ENCODE results near the gene ANGPTL4.
A peak's percentile ranks its signal among the peaks of the same experiment; 100 is the strongest.
"Not testable (repeated sequence)": the region's sequence is repeated elsewhere in the genome, so short reads cannot be mapped to it uniquely, and the experiment has no call there.

The ANGPTL4 gene

DNA sequence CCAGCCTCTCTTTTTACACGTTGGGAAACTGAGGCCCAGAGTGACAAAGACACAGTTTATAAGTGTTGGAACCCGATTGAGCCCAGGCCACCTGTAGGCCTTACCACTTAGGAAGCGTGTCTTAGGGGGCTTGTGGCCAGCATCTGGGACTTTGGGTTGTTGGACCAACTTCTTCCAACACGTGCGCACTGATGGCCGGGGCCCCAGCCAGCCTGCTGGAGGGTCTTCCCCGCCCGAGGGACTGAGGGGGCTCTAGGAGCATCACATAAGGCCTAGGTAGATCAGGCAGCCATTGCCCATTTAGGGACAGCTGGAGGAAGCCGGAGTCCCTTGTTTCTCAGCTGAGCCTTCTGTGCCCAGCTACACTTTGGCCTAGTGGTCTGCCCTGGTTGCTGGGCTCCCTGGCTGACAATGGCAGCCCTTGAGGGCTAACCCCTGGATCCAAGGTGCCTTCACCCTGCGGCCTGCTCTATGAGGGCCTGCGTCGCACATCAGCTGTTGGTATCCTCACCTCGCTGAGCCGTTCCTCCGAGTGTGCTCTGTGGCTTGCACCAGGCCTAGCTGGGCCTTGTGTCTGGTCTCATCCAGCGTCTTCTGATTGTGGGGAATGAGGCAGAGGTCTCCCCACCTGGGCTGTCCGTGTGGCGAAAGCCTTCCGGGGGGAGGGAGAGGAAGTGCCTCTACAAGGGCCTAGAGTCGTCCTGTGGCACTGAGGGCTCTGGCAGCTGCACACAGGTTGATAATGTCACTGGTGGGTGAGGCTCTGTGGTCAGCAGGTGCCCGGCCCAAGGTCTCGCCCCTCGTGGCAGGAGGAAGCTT, 27.5 kb downstream of the ANGPTL4 start:
- no peak for DNase-seq

DNA sequence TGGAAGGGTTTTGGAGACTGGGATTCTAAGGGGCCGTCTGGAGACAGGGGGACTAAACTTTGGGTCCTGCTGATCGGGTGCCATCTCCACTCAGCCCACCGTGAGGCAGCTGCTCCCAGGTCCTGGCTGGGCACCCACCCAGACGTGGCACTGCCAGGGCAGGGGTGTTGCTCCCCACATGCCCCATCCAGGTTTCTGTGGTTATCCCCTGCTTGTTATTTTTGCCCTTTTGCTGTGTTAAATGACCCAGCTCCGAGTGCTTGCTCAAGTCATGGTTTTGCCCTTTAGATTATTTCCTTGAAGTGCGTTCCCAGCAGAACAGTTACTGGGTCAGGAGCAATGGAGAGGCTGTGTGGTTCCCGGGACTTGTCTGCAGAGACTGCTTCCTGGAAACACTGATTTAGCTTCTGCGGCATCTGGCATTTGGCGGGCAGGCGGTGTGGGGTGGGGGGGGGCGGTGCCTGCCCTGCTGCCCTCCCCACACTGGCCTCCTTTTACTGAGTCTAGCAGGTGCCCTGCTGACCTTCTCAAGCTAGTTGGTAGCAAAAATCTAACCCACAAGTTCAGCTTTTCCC, 28.1 kb downstream of the ANGPTL4 start:
- no peak for DNase-seq

DNA sequence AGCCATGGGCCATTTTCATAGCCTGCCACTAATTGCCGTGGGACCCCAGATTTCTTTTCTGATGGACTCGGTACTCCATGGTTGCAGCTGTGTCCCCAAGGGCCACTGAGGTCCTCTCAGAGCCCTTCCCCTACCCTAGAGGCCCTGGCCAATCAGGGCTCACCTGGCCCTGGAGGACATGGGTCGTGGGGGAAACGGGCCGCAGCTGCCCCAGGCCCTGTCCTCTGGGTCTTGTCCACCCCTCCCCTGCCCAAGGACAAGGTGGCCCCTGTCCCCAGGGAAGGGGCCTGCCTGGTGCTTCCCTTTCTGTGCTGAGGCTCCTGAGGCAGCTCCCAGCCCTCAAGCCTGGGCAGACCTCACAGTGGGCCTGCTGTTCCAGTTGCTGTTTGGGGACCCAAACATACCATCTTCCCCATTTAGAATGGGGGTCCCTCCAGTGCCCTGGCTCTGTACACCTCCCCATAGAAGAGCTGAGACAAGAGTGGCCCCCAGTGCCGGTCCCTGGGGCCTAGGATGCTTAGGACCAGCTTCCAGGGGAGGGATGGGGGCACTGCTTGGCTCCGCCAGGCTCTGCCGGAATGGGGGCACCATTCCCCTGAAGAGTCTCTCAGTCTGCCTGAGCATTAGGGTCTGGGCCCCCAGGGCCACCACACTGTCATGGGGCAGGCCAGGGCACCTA, 29.4 kb downstream of the ANGPTL4 start:
- no peak for DNase-seq

DNA sequence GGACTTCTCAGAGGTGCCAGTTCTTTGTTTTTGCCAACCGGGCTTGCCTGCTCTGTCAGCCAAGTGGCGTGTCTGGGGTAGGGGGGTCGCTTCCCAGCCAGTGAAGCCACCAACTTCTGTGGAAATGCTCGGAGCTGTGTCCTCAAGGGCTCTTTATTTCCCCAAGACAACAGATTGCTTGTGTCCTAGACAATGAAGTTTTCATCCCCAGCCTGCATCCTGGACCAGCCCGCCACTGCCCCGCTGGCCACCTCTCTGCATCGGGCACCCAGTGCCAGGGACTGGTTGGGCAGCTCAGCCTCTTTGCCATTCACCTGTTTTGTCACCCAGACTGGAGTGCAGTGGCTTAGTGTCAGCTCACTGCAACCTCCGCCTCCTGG, 29.9 kb downstream of the ANGPTL4 start:
- DNase-seq = no peak

DNA sequence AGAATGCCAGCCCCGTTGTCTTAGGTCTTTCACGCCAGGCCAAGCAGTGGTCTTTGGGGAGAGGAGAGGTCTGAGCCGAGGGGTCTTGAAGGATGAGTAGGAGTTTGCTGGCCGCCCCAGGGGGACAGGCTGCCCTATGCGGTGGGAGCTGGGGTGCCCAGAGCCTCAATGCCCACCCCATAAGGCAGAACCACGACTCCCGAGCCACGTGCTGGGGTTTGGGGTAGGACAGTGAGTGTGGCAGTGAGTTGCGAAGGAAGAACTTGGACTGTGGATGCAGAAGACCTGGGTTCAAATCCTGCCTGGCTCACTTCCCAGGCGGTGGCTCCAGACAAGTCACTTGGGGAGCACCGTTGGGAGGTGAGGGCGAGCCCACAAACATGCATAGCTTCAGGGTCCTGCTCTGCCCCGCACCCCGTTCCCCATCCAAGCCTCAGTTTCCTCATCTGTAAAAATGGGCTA, 31.7 kb downstream of the ANGPTL4 start:
- no peak for DNase-seq

DNA sequence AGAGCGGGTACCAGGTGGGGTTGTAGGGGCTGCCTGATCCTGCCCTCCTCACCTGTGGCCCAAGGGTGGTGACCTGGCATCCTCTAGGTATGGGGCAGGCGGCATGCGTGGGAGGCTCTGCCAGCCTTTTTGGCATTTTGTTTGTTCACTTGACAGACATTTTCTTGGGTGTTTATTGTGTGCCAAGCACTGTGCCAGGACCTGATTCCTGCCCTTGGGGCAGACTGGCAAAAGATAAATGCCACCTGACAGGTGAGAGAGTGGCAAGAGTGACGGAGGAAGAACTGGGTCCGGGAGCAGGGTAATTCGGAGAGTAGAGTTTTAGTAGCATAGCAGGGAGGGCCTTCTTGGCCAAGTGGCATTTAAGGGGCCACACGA, 32.2 kb downstream of the ANGPTL4 start:
- no peak for DNase-seq

DNA sequence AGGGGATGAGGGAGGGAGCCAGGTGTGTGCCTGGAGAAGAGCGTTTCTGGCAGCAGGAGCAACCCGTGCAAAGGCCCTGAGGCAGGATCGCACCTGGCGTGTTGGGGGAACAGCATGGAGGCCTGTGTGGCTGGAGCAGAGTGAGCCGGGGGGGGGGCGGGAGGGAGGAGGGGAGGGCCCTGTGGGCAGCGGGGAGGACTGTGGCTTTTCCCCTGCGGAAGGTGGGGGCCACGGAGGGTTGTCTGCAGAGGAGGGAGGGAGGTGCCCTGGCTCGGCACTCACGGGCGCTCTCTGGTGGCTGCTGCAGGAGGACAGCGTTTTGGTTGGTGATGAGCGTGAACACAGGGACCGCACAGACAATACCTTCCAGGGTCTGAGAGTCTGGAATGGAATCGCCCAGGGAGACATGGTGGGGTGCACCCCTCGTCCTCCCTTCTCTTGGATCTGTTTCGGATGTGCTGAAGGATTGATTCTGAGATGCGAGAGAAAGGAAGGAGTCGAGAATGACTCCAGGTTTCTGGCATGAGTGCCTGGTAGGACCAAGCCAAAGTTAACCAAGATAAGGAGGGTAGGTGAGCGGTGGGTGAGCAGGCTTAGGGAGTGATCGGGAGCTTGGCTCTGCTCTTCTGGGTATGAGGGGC, 32.7 kb downstream of the ANGPTL4 start:
- peak; percentile 88 for DNase-seq

DNA sequence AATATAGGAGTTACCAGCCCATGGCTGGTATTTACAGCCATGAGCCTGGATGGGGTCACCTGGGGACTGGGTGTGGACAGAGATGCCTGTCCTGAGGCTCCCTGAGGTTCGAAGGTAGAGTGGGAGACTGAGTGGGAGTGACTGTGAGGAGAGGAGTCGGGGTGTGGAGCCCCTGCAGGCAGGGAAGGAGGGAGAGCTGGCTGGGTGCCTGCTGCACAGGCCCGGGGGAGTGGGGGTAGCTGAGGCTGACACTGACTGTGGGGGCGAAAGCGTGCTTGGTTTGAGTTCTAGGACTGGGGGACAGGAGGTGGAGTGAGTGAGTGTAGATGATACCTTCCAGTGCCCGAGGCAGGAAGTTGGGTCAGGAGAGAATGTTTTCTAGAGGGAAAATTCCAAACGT, 33.3 kb downstream of the ANGPTL4 start:
- DNase-seq = no peak

DNA sequence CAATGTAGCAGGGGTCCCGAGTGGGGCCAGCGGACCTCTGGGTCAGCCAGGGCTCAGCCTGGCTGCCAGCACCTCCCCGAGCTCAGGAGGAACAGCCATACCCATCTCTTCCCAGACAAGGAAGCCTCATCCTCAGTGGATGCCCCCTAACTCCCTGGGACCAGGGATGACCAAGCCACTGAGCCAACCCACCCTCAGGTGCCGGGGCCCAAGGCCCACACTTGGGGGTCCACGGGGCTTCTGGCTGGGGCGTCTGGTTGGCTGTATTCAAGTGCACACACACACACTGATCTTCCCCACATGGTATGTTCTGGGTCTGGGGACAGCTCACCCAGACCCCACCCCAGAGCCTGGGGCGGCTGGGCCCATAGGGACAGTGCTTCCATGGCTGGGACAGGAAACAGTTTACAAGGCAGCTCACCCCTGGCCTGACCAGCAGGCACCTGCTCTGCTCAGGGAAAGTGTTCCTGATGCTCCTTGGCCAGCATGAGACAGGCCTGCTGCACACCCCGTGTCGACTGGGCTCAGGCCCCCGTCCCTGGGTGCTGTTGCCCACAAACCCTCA, 33.9 kb downstream of the ANGPTL4 start:
- DNase-seq = no peak

DNA sequence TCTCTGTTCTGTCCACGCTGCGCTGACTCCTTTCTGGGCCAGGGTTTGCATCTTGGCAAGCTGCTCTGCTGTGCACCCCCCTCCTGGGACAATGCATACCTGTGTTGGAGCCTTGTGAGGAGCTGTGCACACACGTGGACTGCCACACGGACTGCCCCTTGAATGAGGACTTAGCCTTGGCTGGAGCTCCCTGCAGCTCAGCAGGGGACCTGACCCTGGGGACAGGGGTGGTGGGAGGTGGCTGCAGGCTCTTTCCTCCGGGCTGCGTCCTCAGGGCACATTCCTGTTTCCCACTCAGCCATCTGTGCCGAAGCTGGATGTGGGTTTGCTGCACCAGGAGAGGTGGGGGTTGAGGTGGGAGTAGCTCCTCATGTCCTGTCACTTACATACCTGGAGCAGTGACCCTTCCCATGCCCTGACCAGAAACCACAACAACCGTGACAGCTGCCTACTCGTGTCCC, 34.4 kb downstream of the ANGPTL4 start:
- DNase-seq = no peak

DNA sequence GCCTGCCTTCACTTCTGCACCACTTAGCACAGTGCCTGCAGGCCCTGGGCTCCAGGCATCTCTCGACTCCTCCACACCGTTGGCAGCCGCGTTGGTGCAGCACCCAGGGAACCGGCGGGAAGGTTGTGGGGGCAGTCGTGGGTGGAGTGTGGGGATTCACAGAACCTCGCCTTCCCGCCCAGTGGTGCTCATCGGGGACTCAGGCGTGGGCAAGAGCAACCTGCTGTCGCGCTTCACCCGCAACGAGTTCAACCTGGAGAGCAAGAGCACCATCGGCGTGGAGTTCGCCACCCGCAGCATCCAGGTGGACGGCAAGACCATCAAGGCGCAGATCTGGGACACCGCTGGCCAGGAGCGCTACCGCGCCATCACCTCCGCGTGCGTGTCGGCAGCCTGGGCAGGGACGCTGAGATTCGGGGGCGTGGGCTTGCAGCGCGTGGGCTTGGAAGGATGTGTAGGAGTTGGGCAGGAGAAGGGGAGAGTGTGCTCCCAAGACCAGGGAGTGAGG, 35.8 kb downstream of the ANGPTL4 start:
- no peak for DNase-seq

DNA sequence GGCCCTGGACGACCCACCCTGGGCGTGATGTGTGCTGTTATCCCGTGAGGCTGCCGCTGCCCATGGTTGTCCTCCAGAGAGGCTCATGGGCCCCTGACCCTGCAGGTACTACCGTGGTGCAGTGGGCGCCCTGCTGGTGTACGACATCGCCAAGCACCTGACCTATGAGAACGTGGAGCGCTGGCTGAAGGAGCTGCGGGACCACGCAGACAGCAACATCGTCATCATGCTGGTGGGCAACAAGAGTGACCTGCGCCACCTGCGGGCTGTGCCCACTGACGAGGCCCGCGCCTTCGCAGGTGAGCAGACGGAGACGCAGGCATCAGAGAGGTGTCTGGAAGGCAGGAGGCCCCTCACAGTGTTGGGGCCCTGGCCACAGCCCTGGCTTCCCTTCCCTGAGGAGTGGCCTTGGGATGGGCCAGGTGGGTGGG, 38.0 kb downstream of the ANGPTL4 start:
- no peak for DNase-seq

DNA sequence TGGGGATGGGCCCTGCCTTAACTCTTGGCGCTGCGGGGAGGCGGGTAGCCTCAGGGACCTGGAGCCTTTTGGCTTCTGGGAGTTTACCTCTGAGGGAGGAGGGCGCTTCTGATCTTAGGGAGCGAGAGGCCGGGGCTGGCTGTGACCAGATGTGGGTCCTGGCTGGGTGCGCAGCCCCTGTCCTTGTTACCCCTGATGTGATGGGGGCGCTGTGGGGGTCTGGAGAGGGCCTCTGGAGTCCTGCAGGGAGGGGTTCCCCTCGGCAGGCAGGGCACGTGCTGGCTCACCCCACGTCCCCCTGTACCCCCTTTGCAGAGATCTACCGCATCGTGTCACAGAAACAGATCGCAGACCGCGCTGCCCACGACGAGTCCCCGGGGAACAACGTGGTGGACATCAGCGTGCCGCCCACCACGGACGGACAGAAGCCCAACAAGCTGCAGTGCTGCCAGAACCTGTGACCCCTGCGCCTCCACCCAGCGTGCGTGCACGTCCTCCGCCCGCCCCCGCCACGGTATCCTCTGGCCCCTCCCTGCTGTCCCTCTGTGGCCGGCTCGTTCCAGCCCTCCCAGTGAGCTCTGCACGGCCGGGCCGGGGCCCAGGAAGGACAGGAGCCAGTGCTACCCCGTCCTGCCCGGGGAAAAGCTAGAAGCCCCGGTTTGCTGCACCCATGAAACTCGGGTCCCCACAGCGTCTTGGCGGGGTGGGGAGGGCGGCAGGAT, 39.3 kb downstream of the ANGPTL4 start:
- no peak for DNase-seq

DNA sequence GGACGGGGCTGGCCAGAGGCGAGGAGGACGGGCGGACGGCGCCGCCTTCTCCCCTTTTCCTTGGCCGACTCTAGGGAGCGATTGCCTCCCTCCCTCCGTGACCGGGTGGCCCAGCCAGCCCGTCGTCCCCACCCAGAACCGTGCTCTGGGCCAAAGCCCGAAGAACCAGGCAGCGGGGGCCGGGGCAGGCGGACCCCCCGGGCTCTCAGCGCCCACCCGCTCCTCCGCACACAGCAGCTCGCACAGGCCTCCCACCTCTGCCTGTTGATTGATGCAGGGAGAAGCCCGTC, 39.8 kb downstream of the ANGPTL4 start:
- no peak for DNase-seq

DNA sequence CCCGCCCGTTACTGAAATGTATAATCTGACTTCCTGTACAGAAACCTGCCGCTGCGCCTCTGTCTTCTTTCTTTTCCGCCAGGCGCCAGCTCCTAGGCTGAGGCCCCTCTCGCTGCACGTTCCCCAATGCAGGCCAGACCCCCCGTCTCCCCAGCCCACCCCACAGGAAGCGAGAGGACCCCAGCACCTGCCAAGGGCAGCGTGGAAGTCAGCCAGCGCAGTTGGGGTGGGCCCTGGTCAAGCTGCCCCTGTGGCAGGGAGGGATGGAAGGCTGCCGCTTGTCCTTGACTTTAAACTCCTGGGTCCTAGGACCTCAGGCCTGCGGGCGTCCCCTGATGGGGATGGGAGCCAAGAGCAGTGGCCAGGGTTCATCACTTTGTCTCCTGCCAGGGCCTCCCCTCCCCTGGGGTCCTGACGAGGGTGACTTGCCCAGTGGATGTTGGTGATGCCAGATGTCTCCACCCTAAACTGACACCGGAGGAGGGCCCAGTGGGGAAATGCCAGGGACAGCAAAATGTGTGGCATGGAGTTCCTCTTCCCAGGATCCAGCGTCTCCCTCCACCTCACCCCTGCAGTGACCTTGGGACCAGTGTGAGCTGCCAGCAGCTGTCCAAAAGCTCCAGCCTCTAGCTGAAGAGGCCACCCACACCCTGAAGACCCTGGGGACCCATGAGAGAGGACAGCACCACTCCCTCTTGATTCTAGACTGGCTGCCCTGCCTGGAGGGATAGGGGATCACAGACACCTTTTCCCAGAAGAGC, 40.6 kb downstream of the ANGPTL4 start:
- no peak for DNase-seq

DNA sequence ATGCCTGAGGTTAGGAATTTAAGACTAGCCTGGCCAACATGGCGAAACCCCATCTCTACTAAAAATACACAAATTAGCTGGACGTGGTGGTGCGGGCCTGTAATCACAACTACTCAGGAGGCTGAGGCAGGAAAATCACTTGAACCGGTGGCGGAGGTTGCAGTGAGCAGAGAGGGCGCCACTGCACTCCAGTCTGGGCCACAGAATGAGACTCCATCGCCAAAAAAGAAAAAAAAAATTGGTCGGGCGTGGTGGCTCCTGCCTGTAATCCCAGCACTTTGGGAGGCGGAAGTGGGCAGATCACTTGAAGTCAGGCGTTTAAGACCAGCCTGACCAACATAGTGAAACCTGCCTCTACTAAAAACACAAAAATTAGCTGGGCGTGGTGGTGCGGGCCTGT, 46.8 kb downstream of the ANGPTL4 start:
- not testable (repeated sequence) for DNase-seq

DNA sequence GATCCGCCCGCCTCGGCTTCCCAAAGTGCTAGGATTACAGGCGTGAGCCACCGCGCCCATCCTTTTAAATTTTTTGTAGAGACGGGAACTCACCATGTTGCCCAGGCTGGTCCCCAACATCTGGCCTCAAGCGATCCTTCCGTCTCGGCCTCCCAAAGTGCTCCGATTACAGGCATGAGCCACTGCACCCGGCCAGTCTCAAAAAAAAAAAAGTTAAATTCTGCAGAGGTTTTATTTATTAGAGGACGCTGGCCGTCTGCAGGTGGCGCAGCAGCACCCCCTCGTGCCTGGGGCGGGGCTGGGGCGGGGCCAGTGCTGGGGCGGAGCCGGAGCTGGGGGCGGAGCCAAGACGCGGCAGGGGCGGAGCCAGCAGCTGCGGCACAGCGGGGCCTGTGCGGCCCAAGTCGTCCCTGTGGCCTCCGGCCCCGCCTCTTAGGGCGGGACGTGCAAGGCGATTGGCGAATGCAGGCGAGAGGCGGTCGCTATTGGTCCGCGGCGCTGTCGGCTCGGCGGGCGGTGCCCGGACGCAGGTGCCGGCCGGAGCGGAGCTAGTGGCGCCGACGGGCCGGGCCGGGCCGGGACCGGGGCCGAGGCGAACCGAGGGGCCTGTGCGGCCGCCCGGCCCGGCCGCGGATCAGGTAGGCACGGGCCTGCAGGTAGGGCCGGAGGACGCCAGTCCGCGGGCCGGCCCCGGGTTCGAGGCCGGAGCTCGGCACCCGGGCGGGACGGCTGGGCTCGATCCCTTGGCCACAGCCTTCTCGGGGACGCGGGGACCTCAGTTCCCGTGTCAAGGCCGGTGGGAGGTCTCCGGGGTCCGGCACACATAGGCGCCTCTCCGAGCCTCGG, 49.1 kb downstream of the ANGPTL4 start, which contains the start of gene MARCHF2:
Gene MARCHF2, plus strand, starts transcription at position 523 of the 846 bp plus-strand sequence. CDS start 8,536 bp downstream, outside the sequence.
- peak; percentile 99 for DNase-seq

DNA sequence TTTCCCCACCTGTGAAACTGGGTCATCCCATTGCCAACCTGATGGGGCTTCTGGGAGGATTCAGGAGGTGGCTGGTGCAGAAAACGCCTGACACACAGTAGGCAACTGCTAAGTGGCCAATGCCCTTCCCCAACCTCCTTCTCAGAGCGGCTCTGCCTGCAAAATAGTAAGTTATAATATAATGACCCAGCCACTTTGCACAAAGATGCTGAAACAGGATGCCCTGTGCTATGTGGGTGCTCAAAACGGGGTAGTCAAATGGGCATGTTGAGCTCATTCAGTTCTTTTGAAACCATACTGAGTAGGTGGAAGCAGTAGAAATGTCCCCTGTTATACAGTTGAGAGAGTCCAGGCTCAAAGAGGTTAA, 49.7 kb downstream of the ANGPTL4 start:
- DNase-seq = no peak

DNA sequence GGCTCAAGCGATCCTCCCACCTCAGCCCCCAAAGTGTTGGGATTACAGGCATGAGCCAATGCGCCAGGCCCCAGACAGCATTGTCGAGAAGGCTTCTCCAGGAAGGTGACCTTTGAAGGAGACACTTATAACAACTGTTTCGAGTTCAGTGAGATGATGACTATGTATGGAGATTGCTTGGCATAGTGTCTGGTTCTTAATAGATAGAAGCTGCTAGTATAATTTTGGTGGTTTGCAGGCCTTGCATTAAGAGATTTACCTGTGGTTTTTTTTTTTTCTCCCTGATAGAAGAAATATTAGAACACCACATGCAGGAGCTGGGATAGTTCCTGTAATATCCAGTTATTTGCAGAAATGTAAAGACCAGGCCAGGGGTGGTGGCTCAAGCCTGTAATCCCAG, 52.8 kb downstream of the ANGPTL4 start:
- no peak for DNase-seq
